Suppressor macrophage treated with lipopolysaccharide for 1 hour (primary cell): ENCODE results near the gene GGT5.
"Not testable (repeated sequence)": the region's sequence is repeated elsewhere in the genome, so short reads cannot be mapped to it uniquely, and the experiment has no call there.

Experiments
- DNase-seq, 3 donors: peaks; one replicate each; pipeline ENCODE4 v3.0.0-alpha.2; 2020 to 2022

GGT5 gene

GRCh38 chr22:24200619-24201212, 44.2 kb downstream of the GGT5 start:
- no peak for DNase-seq

GRCh38 chr22:24198682-24199052, 46.2 kb downstream of the GGT5 start:
- no peak for DNase-seq

GRCh38 chr22:24191893-24192292, 53.0 kb downstream of the GGT5 start:
- DNase-seq, result no peak

- DNase-seq, result no peak
These were observed 53.5 kb downstream of the GGT5 start for GRCh38 chr22:24191381-24191841.

GRCh38 chr22:24190596-24191208, 54.2 kb downstream of the GGT5 start:
- DNase-seq, result no peak

GRCh38 chr22:24190159-24190540, 54.7 kb downstream of the GGT5 start:
- no peak for DNase-seq

GRCh38 chr22:24189249-24190158, 55.4 kb downstream of the GGT5 start:
- DNase-seq, result peak; percentile 77 to 81 (median 80)

- DNase-seq, result no peak
These were observed 56.1 kb downstream of the GGT5 start for GRCh38 chr22:24188705-24189248.

- no peak for DNase-seq
These were observed 56.9 kb downstream of the GGT5 start for GRCh38 chr22:24187731-24188644.

GRCh38 chr22:24186892-24187670, 57.8 kb downstream of the GGT5 start:
- DNase-seq, result no peak

GRCh38 chr22:24186352-24186740, 58.5 kb downstream of the GGT5 start:
- DNase-seq, result no peak

- no peak for DNase-seq
These were observed 59.2 kb downstream of the GGT5 start for GRCh38 chr22:24185501-24186351.

GRCh38 chr22:24185001-24185500, 59.8 kb downstream of the GGT5 start:
- DNase-seq, result no peak

GRCh38 chr22:24184057-24184798, 60.7 kb downstream of the GGT5 start:
- no peak for DNase-seq

GRCh38 chr22:24183321-24184031, 61.4 kb downstream of the GGT5 start:
- DNase-seq, result no peak

- not testable (repeated sequence) for DNase-seq
These were observed 62.0 kb downstream of the GGT5 start for GRCh38 chr22:24182900-24183246.

GRCh38 chr22:24181996-24182899, 62.6 kb downstream of the GGT5 start:
- peak in 1 of 3 donors; percentile 20 for DNase-seq
